Measurements from ENCODE around the gene BSPH1.

- TF ChIP-seq CTCF (IDR thresholded peaks at IDR 0.05) (no peak), POLR2A (IDR thresholded peaks at IDR 0.05) (no peak)
Measured at GRCh38 chr19:47996230-47996727, 4.3 kb upstream of the BSPH1 start.

Data from heart left ventricle (tissue), 13 donors.